ENCODE data around the gene RAB5B. TPM values are rescaled to one million over a fixed set of nuclear protein-coding genes. Genes with fewer than 3 reads are reported as not detected.

RAB5B gene
- total and polyA plus RNA-seq, 2 donors (not counting 1 experiment from before 2014, with no cell fraction given): 55.3 to 193 TPM

- H2AFZ ChIP-seq (ENCODE audit: low read length): no peak overlapping the region
Measured at GRCh38 chr12:55933169-55933798, 40.6 kb upstream of the RAB5B start.

GRCh38 chr12:55933799-55934742 is 39.8 kb upstream of the RAB5B start:
- Histone ChIP-seq H3K4me1 (ENCODE audit: control insufficient read depth, extremely low read depth, insufficient read depth, low read length) (peaks cover 25% of the 10 kb centered on the region), H4K20me1 (ENCODE audit: control insufficient read depth, extremely low read depth, insufficient read depth, low read length) (no peaks in the 10 kb centered on the region), H3K79me2 (ENCODE audit: control insufficient read depth, insufficient read depth, low read length) (no peaks in the 10 kb centered on the region), H3K27ac (ENCODE audit: insufficient read depth, low read length) (no peak overlapping the region), H3K9ac (ENCODE audit: insufficient read depth, low read length) (no peak overlapping the region), H3K36me3 (ENCODE audit: control insufficient read depth, insufficient read depth, low read length) (peaks cover 2% of the 10 kb centered on the region), H2AFZ (ENCODE audit: low read length) (no peak overlapping the region), H3K4me3 (replicated peaks in 1 of 4; ENCODE audit: control extremely low read depth in 1 of 4, insufficient read depth in 1 of 4, low read depth in 3 of 4, low read length in 4 of 4) (peak overlapping the region in 1 of 4 experiments; percentile 64), H3K27me3 (ENCODE audit: control insufficient read depth, insufficient read depth, low read length) (no peaks in the 10 kb centered on the region), H3K4me2 (ENCODE audit: extremely low read depth, insufficient read depth, low read length) (no peak overlapping the region), H3K9me3 (ENCODE audit: control insufficient read depth, insufficient read depth, low read depth, low read length) (no peaks in the 10 kb centered on the region)
- TF ChIP-seq CTCF (conservative IDR thresholded peaks at IDR 0.05 in 1 of 2, IDR thresholded peaks at IDR 0.05 in 1 of 2; ENCODE audit: low read depth in 1 of 2, low read length in 2 of 2) (no peak), EZH2 (IDR thresholded peaks at IDR 0.05; ENCODE audit: low read length, missing control alignments) (no peak)
- DNase-seq (ENCODE audit: low read depth in 2 of 2): no peak

More at GRCh38 chr12:55933169-55933798, 40.6 kb upstream of the RAB5B start:
- Histone ChIP-seq H4K20me1 (ENCODE audit: control insufficient read depth, extremely low read depth, insufficient read depth, low read length) (no peaks in the 10 kb centered on the region), H3K27me3 (ENCODE audit: control insufficient read depth, insufficient read depth, low read length) (no peaks in the 10 kb centered on the region), H3K4me1 (ENCODE audit: control insufficient read depth, extremely low read depth, insufficient read depth, low read length) (peaks cover 25% of the 10 kb centered on the region), H3K4me2 (ENCODE audit: extremely low read depth, insufficient read depth, low read length) (peak overlapping the region; percentile 87), H3K9me3 (ENCODE audit: control insufficient read depth, insufficient read depth, low read depth, low read length) (no peaks in the 10 kb centered on the region), H3K27ac (ENCODE audit: insufficient read depth, low read length) (no peak overlapping the region), H3K79me2 (ENCODE audit: control insufficient read depth, insufficient read depth, low read length) (no peaks in the 10 kb centered on the region), H3K36me3 (ENCODE audit: control insufficient read depth, insufficient read depth, low read length) (peaks cover 2% of the 10 kb centered on the region), H3K4me3 (replicated peaks in 1 of 4; ENCODE audit: control extremely low read depth in 1 of 4, insufficient read depth in 1 of 4, low read depth in 3 of 4, low read length in 4 of 4) (peak overlapping the region in 2 of 4 experiments; percentile 64 to 81), H3K9ac (ENCODE audit: insufficient read depth, low read length) (no peak overlapping the region)
- no peak for TF ChIP-seq EZH2 (IDR thresholded peaks at IDR 0.05; ENCODE audit: low read length, missing control alignments)
- TF ChIP-seq CTCF (conservative IDR thresholded peaks at IDR 0.05 in 1 of 2, IDR thresholded peaks at IDR 0.05 in 1 of 2; ENCODE audit: low read depth in 1 of 2, low read length in 2 of 2): no peak
- DNase-seq (ENCODE audit: low read depth in 2 of 2): peak; percentile 26 to 36

GRCh38 chr12:55934773-55935172 is 39.1 kb upstream of the RAB5B start:
- H2AFZ ChIP-seq (ENCODE audit: low read length): no peak overlapping the region
- TF ChIP-seq EZH2 (IDR thresholded peaks at IDR 0.05; ENCODE audit: low read length, missing control alignments): no peak
- no peak for TF ChIP-seq CTCF (conservative IDR thresholded peaks at IDR 0.05 in 1 of 2, IDR thresholded peaks at IDR 0.05 in 1 of 2; ENCODE audit: low read depth in 1 of 2, low read length in 2 of 2)
- H3K9me3 ChIP-seq (ENCODE audit: control insufficient read depth, insufficient read depth, low read depth, low read length): no peaks in the 10 kb centered on the region
- peaks cover 24% of the 10 kb centered on the region for H3K4me1 ChIP-seq (ENCODE audit: control insufficient read depth, extremely low read depth, insufficient read depth, low read length)
- DNase-seq (ENCODE audit: low read depth in 2 of 2): no peak
- H3K9ac ChIP-seq (ENCODE audit: insufficient read depth, low read length): no peak overlapping the region
- H3K4me3 ChIP-seq (replicated peaks in 1 of 4; ENCODE audit: control extremely low read depth in 1 of 4, insufficient read depth in 1 of 4, low read depth in 3 of 4, low read length in 4 of 4): no peak overlapping the region
- H4K20me1 ChIP-seq (ENCODE audit: control insufficient read depth, extremely low read depth, insufficient read depth, low read length): no peaks in the 10 kb centered on the region
- no peak overlapping the region for H3K4me2 ChIP-seq (ENCODE audit: extremely low read depth, insufficient read depth, low read length)
- H3K27me3 ChIP-seq (ENCODE audit: control insufficient read depth, insufficient read depth, low read length): no peaks in the 10 kb centered on the region
- H3K79me2 ChIP-seq (ENCODE audit: control insufficient read depth, insufficient read depth, low read length): no peaks in the 10 kb centered on the region
- H3K27ac ChIP-seq (ENCODE audit: insufficient read depth, low read length): no peak overlapping the region
- H3K36me3 ChIP-seq (ENCODE audit: control insufficient read depth, insufficient read depth, low read length): peaks cover 2% of the 10 kb centered on the region

Measured in fibroblast of lung (primary cell).